ENCODE data around the gene MAP7D1.

- TF ChIP-seq, protein P1, sequence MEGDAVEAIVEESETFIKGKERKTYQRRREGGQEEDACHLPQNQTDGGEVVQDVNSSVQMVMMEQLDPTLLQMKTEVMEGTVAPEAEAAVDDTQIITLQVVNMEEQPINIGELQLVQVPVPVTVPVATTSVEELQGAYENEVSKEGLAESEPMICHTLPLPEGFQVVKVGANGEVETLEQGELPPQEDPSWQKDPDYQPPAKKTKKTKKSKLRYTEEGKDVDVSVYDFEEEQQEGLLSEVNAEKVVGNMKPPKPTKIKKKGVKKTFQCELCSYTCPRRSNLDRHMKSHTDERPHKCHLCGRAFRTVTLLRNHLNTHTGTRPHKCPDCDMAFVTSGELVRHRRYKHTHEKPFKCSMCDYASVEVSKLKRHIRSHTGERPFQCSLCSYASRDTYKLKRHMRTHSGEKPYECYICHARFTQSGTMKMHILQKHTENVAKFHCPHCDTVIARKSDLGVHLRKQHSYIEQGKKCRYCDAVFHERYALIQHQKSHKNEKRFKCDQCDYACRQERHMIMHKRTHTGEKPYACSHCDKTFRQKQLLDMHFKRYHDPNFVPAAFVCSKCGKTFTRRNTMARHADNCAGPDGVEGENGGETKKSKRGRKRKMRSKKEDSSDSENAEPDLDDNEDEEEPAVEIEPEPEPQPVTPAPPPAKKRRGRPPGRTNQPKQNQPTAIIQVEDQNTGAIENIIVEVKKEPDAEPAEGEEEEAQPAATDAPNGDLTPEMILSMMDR (conservative IDR thresholded peaks at IDR 0.05) = no peak
- TF ChIP-seq EZH2 (IDR thresholded peaks at IDR 0.05; ENCODE audit: low read depth) = no peak
Measured at GRCh38 chr1:36174713-36175112, 18.8 kb downstream of the MAP7D1 start.

All from PC-9 (cell line).